Measurements from ENCODE around the gene FGL2. TPM values are rescaled to one million over a fixed set of nuclear protein-coding genes. Genes with fewer than 3 reads are reported as not detected.
"Not testable (repeated sequence)": the region's sequence is repeated elsewhere in the genome, so short reads cannot be mapped to it uniquely, and the experiment has no call there.

FGL2 gene
- total RNA-seq, 2 donors from 2014 or later, result 6.3 to 11.7 TPM

DNA sequence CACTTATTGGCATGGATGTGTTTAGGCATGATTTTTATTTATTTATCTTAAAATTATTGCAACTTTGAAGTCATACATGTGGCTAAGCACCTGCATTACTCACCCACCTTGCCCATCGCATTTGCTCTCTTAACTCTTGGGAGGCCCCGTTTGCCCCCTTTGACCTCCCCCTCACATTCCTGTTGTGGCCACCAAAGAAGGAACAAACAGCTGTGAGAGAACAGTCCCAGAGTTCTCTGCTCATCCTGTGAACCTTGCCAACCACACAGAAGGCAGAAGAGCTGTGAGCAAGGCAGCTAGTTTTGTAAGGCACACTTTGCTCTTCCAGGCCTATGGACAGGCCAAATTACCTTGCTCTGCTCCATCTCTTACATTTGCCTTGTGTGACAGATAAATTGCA, 23.6 kb upstream of the FGL2 start:
- Histone ChIP-seq H3K27me3 (replicated peaks; ENCODE audit: insufficient read depth) (no peaks in the 10 kb centered on the region), H3K36me3 (no peaks in the 10 kb centered on the region), H3K27ac (no peak overlapping the region), H3K4me3 (no peak overlapping the region), H3K9me3 (no peaks in the 10 kb centered on the region), H3K4me1 (replicated peaks) (no peaks in the 10 kb centered on the region)
- DNase-seq (ENCODE audit: low spot score), result no peak
- intact Hi-C loops (cut with DNase I), result no loop called here
- no peak for TF ChIP-seq CTCF (IDR thresholded peaks at IDR 0.05)
- TF ChIP-seq POLR2A (IDR thresholded peaks at IDR 0.05), result no peak
- no peak for TF ChIP-seq POLR2AphosphoS5 (IDR thresholded peaks at IDR 0.05)
- WGBS, result 56% methylated on average over 2 of the region's 2 CpGs

- intact Hi-C loops (cut with DNase I), result no loop called here
- no peak overlapping the region for H3K4me3 ChIP-seq
- H3K4me1 ChIP-seq (replicated peaks), result no peaks in the 10 kb centered on the region
- no peaks in the 10 kb centered on the region for H3K9me3 ChIP-seq
- no peak overlapping the region for H3K27ac ChIP-seq
- WGBS, result 57% methylated on average over 4 of the region's 4 CpGs
- DNase-seq (ENCODE audit: low spot score), result no peak
- no peaks in the 10 kb centered on the region for H3K27me3 ChIP-seq (replicated peaks; ENCODE audit: insufficient read depth)
- no peaks in the 10 kb centered on the region for H3K36me3 ChIP-seq
- no peak for TF ChIP-seq POLR2A (IDR thresholded peaks at IDR 0.05)
- TF ChIP-seq CTCF (IDR thresholded peaks at IDR 0.05), result no peak
- TF ChIP-seq POLR2AphosphoS5 (IDR thresholded peaks at IDR 0.05), result no peak
These were observed 23.2 kb upstream of the FGL2 start for GRCh38 chr7:77222819-77223218.

DNA sequence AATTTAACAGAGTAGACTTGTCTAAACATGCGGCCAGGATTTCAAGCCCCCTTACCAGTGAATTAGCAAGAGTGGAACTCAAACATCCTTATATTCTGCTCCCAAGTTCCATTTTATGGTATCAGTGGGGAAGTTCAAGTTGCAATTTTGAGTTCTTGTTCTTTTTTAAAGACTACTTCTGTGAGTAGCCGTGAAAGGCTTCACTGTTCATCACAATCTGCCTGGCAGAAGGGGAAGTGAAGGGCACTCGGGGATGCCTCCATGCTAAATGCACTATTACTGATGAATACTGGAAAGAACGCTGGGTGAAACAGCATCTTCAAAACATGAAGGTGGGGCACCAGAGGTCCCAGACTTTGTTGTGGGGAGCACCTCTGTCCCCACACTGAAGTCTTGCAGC, 22.4 kb upstream of the FGL2 start:
- WGBS, result 73% methylated on average over 4 of the region's 4 CpGs
- intact Hi-C loops (cut with DNase I), result no loop called here

GRCh38 chr7:77219701-77220331, 20.2 kb upstream of the FGL2 start:
- DNase-seq (ENCODE audit: low spot score); H3K36me3 ChIP-seq; intact Hi-C loops (cut with DNase I); H3K4me1 ChIP-seq (replicated peaks); H3K27ac ChIP-seq; H3K4me3 ChIP-seq; H3K27me3 ChIP-seq (replicated peaks; ENCODE audit: insufficient read depth); H3K9me3 ChIP-seq: not testable (repeated sequence)
- 97% methylated on average over 10 of the region's 10 CpGs for WGBS

More for the DNA sequence above, 22.4 kb upstream of the FGL2 start:
- Histone ChIP-seq H3K36me3 (no peaks in the 10 kb centered on the region), H3K4me3 (no peak overlapping the region), H3K4me1 (replicated peaks) (no peaks in the 10 kb centered on the region), H3K27ac (no peak overlapping the region), H3K27me3 (replicated peaks; ENCODE audit: insufficient read depth) (no peaks in the 10 kb centered on the region), H3K9me3 (no peaks in the 10 kb centered on the region)
- no peak for DNase-seq (ENCODE audit: low spot score)
- TF ChIP-seq POLR2AphosphoS5 (IDR thresholded peaks at IDR 0.05) (no peak), POLR2A (IDR thresholded peaks at IDR 0.05) (no peak), CTCF (IDR thresholded peaks at IDR 0.05) (no peak)

- intact Hi-C loops (cut with DNase I), result no loop called here
- TF ChIP-seq CTCF (IDR thresholded peaks at IDR 0.05), result no peak
- DNase-seq (ENCODE audit: low spot score), result no peak
These were observed 18.0 kb upstream of the FGL2 start for GRCh38 chr7:77217474-77218185.

More at GRCh38 chr7:77217474-77218185, 18.0 kb upstream of the FGL2 start:
- no peaks in the 10 kb centered on the region for H3K9me3 ChIP-seq
- no peak overlapping the region for H3K27ac ChIP-seq
- H3K36me3 ChIP-seq, result no peaks in the 10 kb centered on the region
- H3K4me1 ChIP-seq (replicated peaks), result no peaks in the 10 kb centered on the region
- no peaks in the 10 kb centered on the region for H3K27me3 ChIP-seq (replicated peaks; ENCODE audit: insufficient read depth)
- H3K4me3 ChIP-seq, result no peak overlapping the region
- WGBS, result 98% methylated on average over 2 of the region's 2 CpGs
